Transverse colon (tissue), 4 donors: ENCODE data around the gene CCDC91.

Experiments
- POLR2AphosphoS5 ChIP-seq, 3 donors: sonication (generic); formaldehyde crosslinking; IDR thresholded peaks; one replicate each; pipeline ENCODE4 v1.6.1; 2016; ENCODE audit warnings: antibody characterized with exemption in 3 of 3
- TF ChIP-seq, protein P1 (sequence below), 5 experiments: fragments of 200-600 bp in 3 of 5; fragments of 450-650 bp in 2 of 5; sonication (generic) in 3 of 5; IDR thresholded peaks; 1 replicate in 2 of 5; 2 replicates in 3 of 5; pipeline ENCODE4 v1.5.1; 2016 to 2017; ENCODE audit warnings: antibody characterized with exemption in 5 of 5, inconsistent platforms in 3 of 5, mild to moderate bottlenecking in 2 of 5, moderate library complexity in 1 of 5

GRCh38 chr12:28278499-28278898 is 88.2 kb downstream of the CCDC91 start:
- TF ChIP-seq, protein P1, sequence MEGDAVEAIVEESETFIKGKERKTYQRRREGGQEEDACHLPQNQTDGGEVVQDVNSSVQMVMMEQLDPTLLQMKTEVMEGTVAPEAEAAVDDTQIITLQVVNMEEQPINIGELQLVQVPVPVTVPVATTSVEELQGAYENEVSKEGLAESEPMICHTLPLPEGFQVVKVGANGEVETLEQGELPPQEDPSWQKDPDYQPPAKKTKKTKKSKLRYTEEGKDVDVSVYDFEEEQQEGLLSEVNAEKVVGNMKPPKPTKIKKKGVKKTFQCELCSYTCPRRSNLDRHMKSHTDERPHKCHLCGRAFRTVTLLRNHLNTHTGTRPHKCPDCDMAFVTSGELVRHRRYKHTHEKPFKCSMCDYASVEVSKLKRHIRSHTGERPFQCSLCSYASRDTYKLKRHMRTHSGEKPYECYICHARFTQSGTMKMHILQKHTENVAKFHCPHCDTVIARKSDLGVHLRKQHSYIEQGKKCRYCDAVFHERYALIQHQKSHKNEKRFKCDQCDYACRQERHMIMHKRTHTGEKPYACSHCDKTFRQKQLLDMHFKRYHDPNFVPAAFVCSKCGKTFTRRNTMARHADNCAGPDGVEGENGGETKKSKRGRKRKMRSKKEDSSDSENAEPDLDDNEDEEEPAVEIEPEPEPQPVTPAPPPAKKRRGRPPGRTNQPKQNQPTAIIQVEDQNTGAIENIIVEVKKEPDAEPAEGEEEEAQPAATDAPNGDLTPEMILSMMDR (IDR thresholded peaks at IDR 0.05), result no peak
- TF ChIP-seq POLR2AphosphoS5 (IDR thresholded peaks at IDR 0.05), result no peak
